NCI-H510A (cell line): ENCODE measurements around the gene SGCG.
"Not testable (repeated sequence)": the region's sequence is repeated elsewhere in the genome, so short reads cannot be mapped to it uniquely, and the experiment has no call there.

ENCODE experiments used
- DNase-seq: peaks from one replicate; lab custom pipeline; 2025; lab: John Stamatoyannopoulos, UW

Gene SGCG

GRCh38 chr13:23180711-23181110 is at the start of gene SGCG:
TSS of gene SGCG (plus strand) at chr13:23180979. CDS start at chr13:23203695, 22,716 bp downstream.
- DNase-seq, result no peak

GRCh38 chr13:23134542-23134941 is 46.2 kb upstream of the SGCG start:
- no peak for DNase-seq

- DNase-seq, result no peak
Measured at GRCh38 chr13:23140492-23140891, 40.3 kb upstream of the SGCG start.

- no peak for DNase-seq
Measured at GRCh38 chr13:23141964-23142363, 38.8 kb upstream of the SGCG start.

GRCh38 chr13:23142607-23143006 is 38.2 kb upstream of the SGCG start:
- not testable (repeated sequence) for DNase-seq

- no peak for DNase-seq
Measured at GRCh38 chr13:23144431-23144830, 36.3 kb upstream of the SGCG start.

- no peak for DNase-seq
Measured at GRCh38 chr13:23146006-23146405, 34.8 kb upstream of the SGCG start.

GRCh38 chr13:23146811-23147625 is 33.8 kb upstream of the SGCG start:
- no peak for DNase-seq

GRCh38 chr13:23147827-23148226 is 33.0 kb upstream of the SGCG start:
- DNase-seq, result no peak

GRCh38 chr13:23157781-23158180 is 23.0 kb upstream of the SGCG start:
- no peak for DNase-seq

- DNase-seq, result no peak
Measured at GRCh38 chr13:23159205-23159759, 21.5 kb upstream of the SGCG start.

- DNase-seq, result no peak
Measured at GRCh38 chr13:23159760-23160637, 20.8 kb upstream of the SGCG start.

- DNase-seq, result no peak
Measured at GRCh38 chr13:23160638-23161480, 19.9 kb upstream of the SGCG start.

- DNase-seq, result no peak
Measured at GRCh38 chr13:23161481-23161825, 19.3 kb upstream of the SGCG start.

GRCh38 chr13:23175920-23176319 is 4.9 kb upstream of the SGCG start:
- no peak for DNase-seq

- DNase-seq, result no peak
Measured at GRCh38 chr13:23182142-23182541, 1.4 kb downstream of the SGCG start.

- DNase-seq, result no peak
Measured at GRCh38 chr13:23183292-23183691, 2.5 kb downstream of the SGCG start.

- DNase-seq, result no peak
Measured at GRCh38 chr13:23185542-23185941, 4.8 kb downstream of the SGCG start.

- no peak for DNase-seq
Measured at GRCh38 chr13:23201870-23202269, 21.1 kb downstream of the SGCG start.

- no peak for DNase-seq
Measured at GRCh38 chr13:23202383-23202782, 21.6 kb downstream of the SGCG start.

GRCh38 chr13:23203516-23203915 is 22.7 kb downstream of the SGCG start:
- DNase-seq, result no peak

GRCh38 chr13:23205807-23206206 is 25.0 kb downstream of the SGCG start:
- no peak for DNase-seq
